GM12801 (cell line): ENCODE data around the gene ATP6V0A4.

Experiments used
- CTCF ChIP-seq: IDR thresholded peaks from one replicate; pipeline ENCODE4 v1.5.1; 2011; ENCODE audit warnings: control low read depth; ENCODE audit not compliant: insufficient read length; ENCODE audit errors: extremely low read depth

The ATP6V0A4 gene

GRCh38 chr7:138662076-138662990, 135.7 kb downstream of the ATP6V0A4 start:
- no peak for TF ChIP-seq CTCF

GRCh38 chr7:138661069-138661635, 136.8 kb downstream of the ATP6V0A4 start:
- no peak for TF ChIP-seq CTCF

GRCh38 chr7:138658889-138659288, 139.1 kb downstream of the ATP6V0A4 start:
- no peak for TF ChIP-seq CTCF

- TF ChIP-seq CTCF = no peak
Observed at GRCh38 chr7:138657854-138658386, 140.1 kb downstream of the ATP6V0A4 start.

GRCh38 chr7:138656952-138657351, 141.0 kb downstream of the ATP6V0A4 start:
- TF ChIP-seq CTCF = no peak
